Measurements from ENCODE around the gene KCNF1. TPM values are rescaled to one million over a fixed set of nuclear protein-coding genes. Genes with fewer than 3 reads are reported as not detected.
"Not testable (repeated sequence)": the region's sequence is repeated elsewhere in the genome, so short reads cannot be mapped to it uniquely, and the experiment has no call there.

The KCNF1 gene
- polyA plus RNA-seq, 3 donors from 2014 or later = not detected

- Mint-ChIP-seq H3K4me1 (peaks cover 14 to 15% of the 10 kb centered on the region in 2 donors), H3K36me3 (peaks cover 0 to 4% (median 4%) of the 10 kb centered on the region in 3 donors), H3K9me3 (peaks cover 2 to 12% (median 5%) of the 10 kb centered on the region in 6 donors), H3K27me3 (ENCODE audit: low read depth in 3 of 3) (peaks cover 27 to 34% (median 30%) of the 10 kb centered on the region in 3 donors), H3K4me3 (no peak overlapping the region), H3K27ac (no peak overlapping the region)
- DNase-seq = no peak
Measured at GRCh38 chr2:10954856-10955818, 43.4 kb downstream of the KCNF1 start.

GRCh38 chr2:10956006-10956790, 44.5 kb downstream of the KCNF1 start:
- Mint-ChIP-seq H3K27ac (no peak overlapping the region), H3K4me1 (peaks cover 14 to 15% of the 10 kb centered on the region in 2 donors), H3K27me3 (ENCODE audit: low read depth in 3 of 3) (peaks cover 26 to 34% (median 29%) of the 10 kb centered on the region in 3 donors), H3K4me3 (no peak overlapping the region), H3K36me3 (peaks cover 0 to 4% (median 4%) of the 10 kb centered on the region in 3 donors), H3K9me3 (peaks cover 2 to 12% (median 5%) of the 10 kb centered on the region in 6 donors)
- no peak for DNase-seq

GRCh38 chr2:10957391-10957790, 45.7 kb downstream of the KCNF1 start:
- H3K4me3 Mint-ChIP-seq = no peak overlapping the region
- peaks cover 13 to 14% of the 10 kb centered on the region in 2 donors for H3K4me1 Mint-ChIP-seq
- H3K27ac Mint-ChIP-seq = no peak overlapping the region
- no peak for DNase-seq
- H3K9me3 Mint-ChIP-seq = peaks cover 2 to 12% (median 5%) of the 10 kb centered on the region in 6 donors
- peaks cover 27 to 28% (median 28%) of the 10 kb centered on the region in 3 donors for H3K27me3 Mint-ChIP-seq (ENCODE audit: low read depth in 3 of 3)
- peaks cover 0 to 4% (median 4%) of the 10 kb centered on the region in 3 donors for H3K36me3 Mint-ChIP-seq

GRCh38 chr2:10958452-10958851, 46.7 kb downstream of the KCNF1 start:
- not testable (repeated sequence) for DNase-seq, H3K4me1 Mint-ChIP-seq, H3K9me3 Mint-ChIP-seq, H3K36me3 Mint-ChIP-seq, H3K4me3 Mint-ChIP-seq, H3K27ac Mint-ChIP-seq
- H3K27me3 Mint-ChIP-seq (ENCODE audit: low read depth in 3 of 3) = peaks cover 16 to 18% (median 18%) of the 10 kb centered on the region in 3 donors

GRCh38 chr2:10960606-10961489, 49.1 kb downstream of the KCNF1 start:
- Mint-ChIP-seq H3K27ac (no peak overlapping the region), H3K9me3 (no peaks in the 10 kb centered on the region), H3K36me3 (no peaks in the 10 kb centered on the region), H3K27me3 (ENCODE audit: low read depth in 3 of 3) (peaks cover 2 to 10% (median 3%) of the 10 kb centered on the region in 3 donors), H3K4me1 (no peaks in the 10 kb centered on the region), H3K4me3 (no peak overlapping the region)
- no peak for DNase-seq

GRCh38 chr2:10961490-10961875, 49.7 kb downstream of the KCNF1 start:
- Mint-ChIP-seq H3K27me3 (ENCODE audit: low read depth in 3 of 3) (peaks cover 0 to 10% (median 2%) of the 10 kb centered on the region in 3 donors), H3K4me1 (no peaks in the 10 kb centered on the region), H3K9me3 (no peaks in the 10 kb centered on the region), H3K27ac (no peak overlapping the region), H3K4me3 (no peak overlapping the region), H3K36me3 (no peaks in the 10 kb centered on the region)
- DNase-seq = no peak

GRCh38 chr2:10962004-10962403, 50.3 kb downstream of the KCNF1 start:
- Mint-ChIP-seq H3K4me1 (no peaks in the 10 kb centered on the region), H3K27me3 (ENCODE audit: low read depth in 3 of 3) (peaks cover 0 to 10% (median 2%) of the 10 kb centered on the region in 3 donors)

GRCh38 chr2:10963155-10963554, 51.4 kb downstream of the KCNF1 start:
- no peak overlapping the region for H3K4me3 Mint-ChIP-seq
- no peaks in the 10 kb centered on the region for H3K9me3 Mint-ChIP-seq
- peaks cover 2 to 10% (median 2%) of the 10 kb centered on the region in 3 donors for H3K27me3 Mint-ChIP-seq (ENCODE audit: low read depth in 3 of 3)
- DNase-seq = no peak
- no peak overlapping the region for H3K27ac Mint-ChIP-seq
- no peaks in the 10 kb centered on the region for H3K4me1 Mint-ChIP-seq
- no peaks in the 10 kb centered on the region for H3K36me3 Mint-ChIP-seq

More at GRCh38 chr2:10962004-10962403, 50.3 kb downstream of the KCNF1 start:
- Mint-ChIP-seq H3K4me3 (no peak overlapping the region), H3K27ac (no peak overlapping the region), H3K36me3 (no peaks in the 10 kb centered on the region), H3K9me3 (no peaks in the 10 kb centered on the region)
- DNase-seq = no peak

Other genes starting within 250 kb of the KCNF1 start
- gene NOL10, start 222.0 kb upstream of the KCNF1 start, polyA plus RNA-seq = 10 to 100 TPM; 11.9 to 23.3 (median 17.4) TPM
- under 1 TPM in 2 of 3 donors, not detected in 1; 0.26 TPM for gene ATP6V1C2, start 190.3 kb upstream of the KCNF1 start, polyA plus RNA-seq
- 100 to 1,000 TPM; 216 to 424 (median 229) TPM for gene PDIA6, start 99.1 kb upstream of the KCNF1 start, polyA plus RNA-seq
- gene SLC66A3, start 243.5 kb downstream of the KCNF1 start, polyA plus RNA-seq = 100 to 1,000 TPM in 1 of 3 donors, 10 to 100 TPM in 2; 78.8 to 191 (median 88.2) TPM